GM19372 (cell line): ENCODE data around the gene UBQLN2.
"Not testable (repeated sequence)": the region's sequence is repeated elsewhere in the genome, so short reads cannot be mapped to it uniquely, and the experiment has no call there.

Source experiments
- ATAC-seq: cut with Tn5 transposase; IDR thresholded peaks from one replicate; pipeline ENCODE4 v1.9.1; 2021; ENCODE audit warnings: mild to moderate bottlenecking, low read depth, moderate library complexity; ENCODE audit not compliant: unreplicated experiment

The UBQLN2 gene

GRCh38 chrX:56563231-56564161 is at the start of gene UBQLN2:
UBQLN2 (plus strand) TSS chrX:56563627; CDS start chrX:56563874, 247 bp downstream.
- peak; percentile 64 for ATAC-seq

- no peak for ATAC-seq
These were observed 43.8 kb upstream of the UBQLN2 start for GRCh38 chrX:56519642-56520041.

GRCh38 chrX:56529482-56530007 is 33.9 kb upstream of the UBQLN2 start:
- ATAC-seq = not testable (repeated sequence)

GRCh38 chrX:56530011-56530410 is 33.4 kb upstream of the UBQLN2 start:
- ATAC-seq = no peak

GRCh38 chrX:56550667-56551066 is 12.8 kb upstream of the UBQLN2 start:
- no peak for ATAC-seq

- ATAC-seq = no peak
These were observed 8.6 kb upstream of the UBQLN2 start for GRCh38 chrX:56554870-56555269.

- no peak for ATAC-seq
These were observed 6.0 kb upstream of the UBQLN2 start for GRCh38 chrX:56557376-56557929.

- ATAC-seq = peak; percentile 4
These were observed 898 bp downstream of the UBQLN2 start for GRCh38 chrX:56564164-56564885.

- ATAC-seq = no peak
These were observed 1.8 kb downstream of the UBQLN2 start for GRCh38 chrX:56564921-56565840.

- ATAC-seq = no peak
These were observed 6.1 kb downstream of the UBQLN2 start for GRCh38 chrX:56569378-56570057.

- no peak for ATAC-seq
These were observed 9.5 kb downstream of the UBQLN2 start for GRCh38 chrX:56572975-56573374.

GRCh38 chrX:56574861-56575260 is 11.4 kb downstream of the UBQLN2 start:
- no peak for ATAC-seq

GRCh38 chrX:56576721-56577120 is 13.3 kb downstream of the UBQLN2 start:
- ATAC-seq = no peak

- ATAC-seq = no peak
These were observed 25.2 kb downstream of the UBQLN2 start for GRCh38 chrX:56588397-56589188.

GRCh38 chrX:56591830-56592229 is 28.4 kb downstream of the UBQLN2 start:
- not testable (repeated sequence) for ATAC-seq

GRCh38 chrX:56600141-56600540 is 36.7 kb downstream of the UBQLN2 start:
- no peak for ATAC-seq

- no peak for ATAC-seq
These were observed 37.6 kb downstream of the UBQLN2 start for GRCh38 chrX:56600987-56601386.

- ATAC-seq = no peak
These were observed 51.9 kb downstream of the UBQLN2 start for GRCh38 chrX:56615282-56615681.
